ENCODE results near the gene PRRC2B. TPM values are rescaled to one million over a fixed set of nuclear protein-coding genes. Genes with fewer than 3 reads are reported as not detected.

The PRRC2B gene
- total RNA-seq, 6 experiments from 2014 or later, result 53.7 to 82.6 (median 57.3) TPM

- no peaks in the 10 kb centered on the region for H3K27me3 ChIP-seq
- intact Hi-C loops (cut with DNase I), result no loop called here
- ATAC-seq (no peak), DNase-seq (peak in 2 of 3 donors; percentile 8 to 21)
- no peak overlapping the region for H3K27ac ChIP-seq
- H3K36me3 ChIP-seq, result peaks cover 0 to 81% (median 50%) of the 10 kb centered on the region in 4 donors
- no peak for TF ChIP-seq POLR2A (IDR thresholded peaks at IDR 0.05)
- no peak for TF ChIP-seq CTCF (IDR thresholded peaks at IDR 0.05)
- WGBS (ENCODE audit: insufficient coverage, low coverage, low lambda C conversion rate, missing lambda C conversion rate), result 83% methylated on average over 1 of the region's 1 CpG
- H3K9me3 ChIP-seq, result no peaks in the 10 kb centered on the region
- H3K4me1 ChIP-seq, result no peaks in the 10 kb centered on the region
- no peak overlapping the region for H3K4me3 ChIP-seq
Observed at GRCh38 chr9:131461166-131461565, 67.3 kb downstream of the PRRC2B start.

GRCh38 chr9:131464354-131465000 is 70.6 kb downstream of the PRRC2B start:
- H3K27ac ChIP-seq, result no peak overlapping the region
- WGBS (ENCODE audit: insufficient coverage, low coverage, low lambda C conversion rate, missing lambda C conversion rate), result 65% methylated on average over 16 of the region's 24 CpGs
- DNase-seq (peak in 2 of 3 donors; percentile 35 to 38), ATAC-seq (peak in 2 of 4 donors; percentile 22 to 28)
- no peaks in the 10 kb centered on the region for H3K4me1 ChIP-seq
- TF ChIP-seq POLR2A (IDR thresholded peaks at IDR 0.05) (no peak), CTCF (IDR thresholded peaks at IDR 0.05) (no peak)
- intact Hi-C loops (cut with DNase I), result no loop called here
- H3K4me3 ChIP-seq, result no peak overlapping the region
- peaks cover 0 to 80% (median 44%) of the 10 kb centered on the region in 4 donors for H3K36me3 ChIP-seq
- H3K9me3 ChIP-seq, result no peaks in the 10 kb centered on the region
- no peaks in the 10 kb centered on the region for H3K27me3 ChIP-seq

GRCh38 chr9:131465401-131465800 is 71.5 kb downstream of the PRRC2B start:
- no peak for ATAC-seq
- Histone ChIP-seq H3K9me3 (no peaks in the 10 kb centered on the region), H3K27ac (no peak overlapping the region), H3K27me3 (no peaks in the 10 kb centered on the region), H3K4me1 (no peaks in the 10 kb centered on the region), H3K4me3 (no peak overlapping the region), H3K36me3 (peaks cover 0 to 80% (median 45%) of the 10 kb centered on the region in 4 donors)
- TF ChIP-seq POLR2A (IDR thresholded peaks at IDR 0.05) (no peak), CTCF (IDR thresholded peaks at IDR 0.05) (no peak)
- peak in 1 of 3 donors; percentile 15 for DNase-seq
- intact Hi-C loops (cut with DNase I), result no loop called here
- 93% methylated on average over 6 of the region's 6 CpGs for WGBS (ENCODE audit: insufficient coverage, low coverage, low lambda C conversion rate, missing lambda C conversion rate)

GRCh38 chr9:131467214-131467935 is 73.5 kb downstream of the PRRC2B start:
- Histone ChIP-seq H3K36me3 (peaks cover 0 to 83% (median 41%) of the 10 kb centered on the region in 4 donors), H3K4me3 (no peak overlapping the region), H3K27ac (no peak overlapping the region), H3K4me1 (no peaks in the 10 kb centered on the region), H3K27me3 (no peaks in the 10 kb centered on the region), H3K9me3 (no peaks in the 10 kb centered on the region)
- WGBS (ENCODE audit: insufficient coverage, low coverage, low lambda C conversion rate, missing lambda C conversion rate), result 48% methylated on average over 9 of the region's 13 CpGs
- TF ChIP-seq CTCF (IDR thresholded peaks at IDR 0.05) (no peak), POLR2A (IDR thresholded peaks at IDR 0.05) (no peak)
- peak; percentile 48 to 79 (median 62) for DNase-seq
- peak; percentile 44 to 82 (median 56) for ATAC-seq
- intact Hi-C loops (cut with DNase I), result no loop called here

Measured in right lobe of liver (tissue), 6 donors.